K562 (cell line): ENCODE data around the gene PFN2. TPM values are rescaled to one million over a fixed set of nuclear protein-coding genes. Genes with fewer than 3 reads are reported as not detected.

ENCODE experiments used
- BCL6 ChIP-seq: fragments of 250-450 bp; sonication (Bioruptor Pico); IDR thresholded peaks from 2 replicates; pipeline ENCODE4 v1.4.0; 2020
- CXXC5 ChIP-seq: fragments of 250-450 bp; sonication (Bioruptor Pico); IDR thresholded peaks from 2 replicates; pipeline ENCODE4 v1.8.0; 2022; ENCODE audit warnings: inconsistent platforms, mild to moderate bottlenecking, moderate library complexity
- E2F3 ChIP-seq: fragments of 250-450 bp; sonication (Bioruptor Pico); IDR thresholded peaks from 2 replicates; pipeline ENCODE4 v1.4.0; 2020; ENCODE audit warnings: mild to moderate bottlenecking
- ETS2 ChIP-seq: IDR thresholded peaks from 2 replicates; pipeline ENCODE4 v1.6.1; 2016; ENCODE audit warnings: borderline replicate concordance, missing genetic modification characterization, mild to moderate bottlenecking, moderate library complexity, missing compliant biosample characterization; ENCODE audit not compliant: poor library complexity, severe bottlenecking
- FOXK1 ChIP-seq: sonication (generic); formaldehyde crosslinking; IDR thresholded peaks from 2 replicates; pipeline ENCODE4 v1.8.0; 2022; ENCODE audit warnings: missing genetic modification reagents, mild to moderate bottlenecking, borderline replicate concordance
- MYBL2 ChIP-seq, 2 experiments: fragments of 450-650 bp in 1 of 2; sonication (generic) in 1 of 2; formaldehyde crosslinking in 1 of 2; IDR thresholded peaks; 2 replicates each; pipeline versions ENCODE4 v1.6.1 to v1.8.1; 2017 to 2022; ENCODE audit warnings: borderline replicate concordance in 1 of 2, inconsistent platforms in 1 of 2, low read depth in 1 of 2, mild to moderate bottlenecking in 1 of 2, missing genetic modification reagents in 1 of 2, moderate library complexity in 1 of 2
- PHF8 ChIP-seq: fragments of 200-600 bp; sonication (generic); IDR thresholded peaks from 2 replicates; pipeline ENCODE4 v1.6.1; 2012; ENCODE audit warnings: mixed run types, mild to moderate bottlenecking, inconsistent platforms, low read length, moderate library complexity, borderline replicate concordance
- RFX1 ChIP-seq: fragments of 450-650 bp; IDR thresholded peaks from 2 replicates; pipeline ENCODE4 v1.6.1; 2016; ENCODE audit warnings: mild to moderate bottlenecking, moderate library complexity
- TAL1 ChIP-seq: fragments of 450-650 bp; IDR thresholded peaks from 2 replicates; pipeline ENCODE4 v1.6.1; 2016; ENCODE audit warnings: mild to moderate bottlenecking
- TCF7L2 ChIP-seq: fragments of 150-350 bp; IDR thresholded peaks from 2 replicates; pipeline ENCODE4 v1.6.1; 2016; ENCODE audit warnings: low read depth, mild to moderate bottlenecking, low read length, moderate library complexity
- VEZF1 ChIP-seq: fragments of 200-800 bp; sonication (Bioruptor generic); IDR thresholded peaks from 2 replicates; pipeline ENCODE4 v1.6.1; 2017; ENCODE audit warnings: missing genetic modification characterization, missing compliant biosample characterization
- ZKSCAN3 ChIP-seq: fragments of 250-450 bp; sonication (Bioruptor Pico); IDR thresholded peaks from 2 replicates; pipeline ENCODE4 v1.4.0; 2020
- ZNF263 ChIP-seq: sonication (generic); formaldehyde crosslinking; IDR thresholded peaks from 2 replicates; pipeline ENCODE4 v1.8.0; 2022; ENCODE audit warnings: mild to moderate bottlenecking, missing genetic modification reagents, borderline replicate concordance
- ZNF699 ChIP-seq: fragments of 250-450 bp; sonication (Bioruptor Pico); IDR thresholded peaks from 2 replicates; pipeline ENCODE4 v1.8.0; 2021; ENCODE audit warnings: mild to moderate bottlenecking, moderate library complexity; ENCODE audit not compliant: insufficient replicate concordance
- ZNF778 ChIP-seq: fragments of 450-650 bp; formaldehyde crosslinking; IDR thresholded peaks from 2 replicates; pipeline ENCODE4 v1.4.0; 2020; ENCODE audit warnings: mild to moderate bottlenecking, moderate library complexity
- polyA plus RNA-seq, 8 experiments: library from polyadenylated mRNA; depleted of rRNA in 4 of 8; stranded (reverse) in 5 of 8; unstranded in 3 of 8; fragments of >200 nt; fragmentation: Nextera tagmentation in 2 of 8; fragmentation: Illumina TruSeq in 1 of 8; extraction: Ambion mirVana in 2 of 8; extraction: Trizol in 1 of 8; gene quantifications; 2 replicates each; pipeline versions ENCODE4 v1.2.1 to v1.2.3, GENCODE V29; 2011 to 2014; ENCODE audit warnings: inconsistent platforms in 1 of 8, missing spikeins in 1 of 8
- total RNA-seq, 7 experiments: library from RNA; depleted of rRNA in 6 of 7; stranded (reverse); fragments of >200 nt in 6 of 7; fragmentation: Illumina TruSeq in 2 of 7; extraction: Trizol in 2 of 7; gene quantifications; 2 replicates each; pipeline versions ENCODE4 v1.2.1 to v1.2.3, GENCODE V29; 2011 to 2021; ENCODE audit warnings: low replicate concordance in 1 of 7

The PFN2 gene
- total and polyA plus RNA-seq, 9 of the 15 experiments (the other 6 are each of a cell fraction or from before 2014, with no cell fraction given) = 0.14 to 0.86 (median 0.35) TPM

- no peak for TF ChIP-seq ETS2 (tag)
- TF ChIP-seq FOXK1 (CRISPR knock-in tag) = no peak
- no peak for TF ChIP-seq ZKSCAN3 (CRISPR knock-in tag)
- TF ChIP-seq ZNF263 (CRISPR knock-in tag) = peak; percentile 44; the same call in 1 of the 2 replicates
- no peak for TF ChIP-seq E2F3 (CRISPR knock-in tag)
- no peak for TF ChIP-seq TCF7L2
- TF ChIP-seq PHF8 = 0 out of 2 replicates have a peak, but pooled peaks have one; percentile 6
- TF ChIP-seq RFX1 = no peak
- no peak for TF ChIP-seq TAL1
- TF ChIP-seq MYBL2 (IDR thresholded peaks at IDR 0.05; ENCODE audit: low read depth) = no peak
- TF ChIP-seq MYBL2 (CRISPR knock-in tag; IDR thresholded peaks at IDR 0.05; ENCODE audit: borderline replicate concordance) = no peak
- TF ChIP-seq BCL6 = no peak
- peak; percentile 83 for TF ChIP-seq VEZF1 (CRISPR knock-in tag)
- TF ChIP-seq ZNF778 (CRISPR knock-in tag) = no peak
- TF ChIP-seq ZNF699 (CRISPR knock-in tag) = no peak
- TF ChIP-seq CXXC5 (CRISPR knock-in tag) = peak; percentile 36; the same call in 1 of the 2 replicates
These were observed at the start of gene PFN2 (continued) for GRCh38 chr3:149970716-149971402.
